Endothelial cell of umbilical vein (primary cell): ENCODE measurements around the gene EZR. TPM values are rescaled to one million over a fixed set of nuclear protein-coding genes. Genes with fewer than 3 reads are reported as not detected.

ENCODE experiments used
- BruUV-seq: library from RNA; stranded (reverse); fragments of 400-500 nt; replicated peaks from 2 replicates; lab custom pipeline; 2021; lab: Mats Ljungman, UMichigan
- CTCF ChIA-PET: fragments of 300-600, 350-600 bp; sonication (Branson Sonifier 250); formaldehyde crosslinking; loops from one replicate; lab custom pipeline; 2021; ENCODE audit warnings: antibody characterized with exemption, inconsistent platforms; lab: Charles Lee
- POLR2A ChIA-PET: fragments of 300-600, 350-600 bp; sonication (Branson Sonifier 250); formaldehyde crosslinking; loops from one replicate; lab custom pipeline; 2021; ENCODE audit warnings: antibody characterized with exemption, inconsistent platforms; lab: Charles Lee
- DNase-seq: peaks from one replicate; pipeline ENCODE4 v3.0.0-alpha.2; 2011; ENCODE audit warnings: low read depth, low spot score
- FAIRE-seq: peaks from 2 replicates; lab custom pipeline; 2011; peaks lifted over from hg19 to GRCh38; lab: Jason Lieb, UNC
- H2AFZ ChIP-seq: 2 replicates; pipeline ENCODE4 v1.6.0; 2012; ENCODE audit warnings: low read depth, low read length, control low read depth, inconsistent platforms
- H3K27ac ChIP-seq: 2 replicates; pipeline ENCODE4 v1.5.1; 2011; ENCODE audit warnings: low read depth, mild to moderate bottlenecking, control low read depth, low read length, moderate library complexity; ENCODE audit not compliant: insufficient read depth
- H3K27me3 ChIP-seq, 2 experiments: 2 replicates each; pipeline versions ENCODE4 v1.6.0 to v1.6.1; 2011; ENCODE audit warnings: low read length in 2 of 2, mixed read lengths in 1 of 2; ENCODE audit not compliant: control insufficient read depth in 2 of 2, insufficient read depth in 2 of 2
- H3K36me3 ChIP-seq, 2 experiments: 2 replicates in 1 of 2; 3 replicates in 1 of 2; pipeline ENCODE4 v1.5.1; 2011; ENCODE audit warnings: low read length in 2 of 2, mild to moderate bottlenecking in 1 of 2, moderate library complexity in 1 of 2; ENCODE audit not compliant: control insufficient read depth in 2 of 2, insufficient read depth in 2 of 2; ENCODE audit errors: extremely low read depth in 1 of 2
- H3K4me1 ChIP-seq: 3 replicates; pipeline ENCODE4 v1.5.1; 2011; ENCODE audit warnings: mild to moderate bottlenecking, low read length; ENCODE audit not compliant: control insufficient read depth, insufficient read depth; ENCODE audit errors: extremely low read depth
- H3K4me2 ChIP-seq: 2 replicates; pipeline ENCODE4 v1.6.1; 2011; ENCODE audit warnings: low read length, control low read depth, mixed read lengths; ENCODE audit not compliant: insufficient read depth
- H3K4me3 ChIP-seq, 3 experiments: fragments of 200-600 bp in 1 of 3; sonication (generic), shearing (Covaris generic) in 1 of 3; replicated peaks in 1 of 3; 2 replicates each; pipeline ENCODE4 v1.5.1; 2011 to 2016; ENCODE audit warnings: control low read depth in 3 of 3, low read length in 3 of 3, mild to moderate bottlenecking in 2 of 3, inconsistent platforms in 1 of 3, low read depth in 1 of 3, moderate library complexity in 1 of 3; ENCODE audit not compliant: insufficient read depth in 1 of 3
- H3K79me2 ChIP-seq: 2 replicates; pipeline ENCODE4 v1.6.0; 2012; ENCODE audit warnings: low read length, inconsistent platforms; ENCODE audit not compliant: control insufficient read depth, insufficient read depth
- H3K9ac ChIP-seq: replicated peaks from 2 replicates; pipeline ENCODE3; 2011; ENCODE audit warnings: low read length, control low read depth; ENCODE audit not compliant: insufficient read depth; ENCODE audit errors: extremely low read depth
- H3K9me1 ChIP-seq: replicated peaks from 3 replicates; pipeline ENCODE4 v1.6.0; 2011; ENCODE audit warnings: mild to moderate bottlenecking, low read length; ENCODE audit not compliant: control insufficient read depth, insufficient read depth; ENCODE audit errors: extremely low read depth
- H3K9me3 ChIP-seq: replicated peaks from 2 replicates; pipeline ENCODE4 v1.5.1; 2012; ENCODE audit warnings: low read length, inconsistent platforms; ENCODE audit not compliant: control insufficient read depth, insufficient read depth
- H4K20me1 ChIP-seq: replicated peaks from 2 replicates; pipeline ENCODE3; 2011; ENCODE audit warnings: mild to moderate bottlenecking, low read length; ENCODE audit not compliant: control insufficient read depth, insufficient read depth; ENCODE audit errors: extremely low read depth
- EZH2 ChIP-seq: IDR thresholded peaks from 2 replicates; pipeline ENCODE4 v1.6.1; 2012; ENCODE audit warnings: borderline replicate concordance, low read depth, mild to moderate bottlenecking, moderate library complexity, low read length, inconsistent platforms; ENCODE audit not compliant: severe bottlenecking
- FOS ChIP-seq: IDR thresholded peaks from 2 replicates; pipeline ENCODE4 v1.6.1; 2011; ENCODE audit warnings: mild to moderate bottlenecking, low read length, moderate library complexity, borderline replicate concordance; ENCODE audit not compliant: insufficient read depth
- GATA2 ChIP-seq: IDR thresholded peaks from 2 replicates; pipeline ENCODE4 v1.7.0; 2011; ENCODE audit warnings: low read depth, mild to moderate bottlenecking, moderate library complexity, mixed read lengths, low read length; ENCODE audit not compliant: insufficient read length, insufficient read depth
- JUN ChIP-seq: IDR thresholded peaks from 2 replicates; pipeline ENCODE4 v1.6.1; 2011; ENCODE audit warnings: borderline replicate concordance, low read depth; ENCODE audit not compliant: insufficient read length, insufficient read depth
- MYC ChIP-seq: IDR thresholded peaks from one replicate; pipeline ENCODE4 v1.6.1; 2011; ENCODE audit warnings: mild to moderate bottlenecking, low read depth, low read length
- POLR2A ChIP-seq: IDR thresholded peaks from 2 replicates; pipeline ENCODE4 v1.6.1; 2012; ENCODE audit warnings: low read depth, mild to moderate bottlenecking, control low read depth, low read length
- POLR2AphosphoS5 ChIP-seq: IDR thresholded peaks from 2 replicates; pipeline ENCODE4 v1.6.1; 2012; ENCODE audit warnings: low read depth, mild to moderate bottlenecking, control low read depth, low read length, moderate library complexity; ENCODE audit not compliant: insufficient read depth
- dilution Hi-C: fragments of 300-500 bp; cut with MboI; formaldehyde crosslinking; loops from one replicate; pipeline ENCODE4 v1.15.0; 2019; ENCODE audit warnings: low sequenced_read_pairs; ENCODE audit not compliant: extremely low pct_ligation_motif_present
- intact Hi-C: fragments of 100-400 bp; cut with micrococcal nuclease; formaldehyde crosslinking; loops from one replicate; pipeline ENCODE4 v1.10.0; 2022
- polyA plus RNA-seq, 4 experiments: library from polyadenylated mRNA; depleted of rRNA in 3 of 4; stranded (reverse) in 3 of 4; unstranded in 1 of 4; fragments of >200 nt; gene quantifications; 2 replicates each; pipeline versions ENCODE4 v1.2.1 to v1.2.3, GENCODE V29; 2011 to 2012; ENCODE audit warnings: missing spikeins in 1 of 4
- total RNA-seq: library from RNA; stranded (reverse); gene quantifications from 2 replicates; pipeline ENCODE4 v1.2.3, GENCODE V29; 2021
- TF ChIP-seq, protein P1 (sequence below): IDR thresholded peaks from 2 replicates; pipeline ENCODE4 v1.6.1; 2011; ENCODE audit not compliant: insufficient read depth, insufficient read length
- TF ChIP-seq, protein P2 (sequence below), 2 donors: IDR thresholded peaks; 1 replicate in 1 of 2; 2 replicates in 1 of 2; pipeline ENCODE4 v1.5.1; 2011; ENCODE audit warnings: low read length in 2 of 2, mild to moderate bottlenecking in 2 of 2, moderate library complexity in 2 of 2, control low read depth in 1 of 2, inconsistent platforms in 1 of 2, low read depth in 1 of 2; ENCODE audit not compliant: insufficient read depth in 1 of 2; ENCODE audit errors: extremely low read depth in 1 of 2

The EZR gene
- total and polyA plus RNA-seq, 2 donors (not counting 3 experiments of a cell fraction or from before 2014, with no cell fraction given) = 58.5 to 108 TPM

DNA sequence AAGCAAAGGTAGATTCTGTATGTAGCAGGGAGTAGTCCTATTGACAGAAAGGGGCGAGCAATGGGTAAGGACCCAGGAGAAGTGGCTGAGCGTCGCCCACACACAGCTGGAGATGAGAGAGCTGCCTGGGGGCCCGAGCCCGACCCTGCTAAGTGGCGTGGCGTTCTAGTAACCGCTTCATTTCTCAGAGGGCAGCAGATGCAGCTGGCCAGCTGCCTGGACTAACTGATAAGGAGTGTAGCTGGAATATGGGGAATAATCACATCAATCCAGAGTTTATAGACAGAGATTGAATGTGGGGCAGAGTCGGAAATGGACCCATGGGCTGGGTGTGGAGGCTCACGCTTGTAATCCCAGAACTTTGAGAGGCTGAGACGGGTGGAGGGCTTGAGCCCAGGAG, 64.4 kb downstream of the EZR start:
- CTCF ChIA-PET = interaction anchor here (0.5 kb wide), 1 partner anchor 25 kb away, joined by 3 read pairs; no protein-coding TSS in a partner anchor
- H3K4me2 ChIP-seq = no peak overlapping the region

More for the DNA sequence above, 64.4 kb downstream of the EZR start:
- Histone ChIP-seq H2AFZ (no peak overlapping the region), H3K9me1 (no peaks in the 10 kb centered on the region), H3K4me3 (no peak overlapping the region), H3K27ac (no peak overlapping the region), H3K36me3 (no peaks in the 10 kb centered on the region), H3K9ac (no peak overlapping the region), H3K4me1 (no peaks in the 10 kb centered on the region), H3K27me3 (no peaks in the 10 kb centered on the region), H4K20me1 (no peaks in the 10 kb centered on the region), H3K79me2 (no peaks in the 10 kb centered on the region), H3K9me3 (no peaks in the 10 kb centered on the region)
- intact Hi-C loops (no loop called here), dilution Hi-C loops (no loop called here)
- TF ChIP-seq JUN (no peak), POLR2A (no peak), MYC (no peak), GATA2 (no peak), FOS (no peak), POLR2AphosphoS5 (no peak), EZH2 (no peak)
- TF ChIP-seq, protein P1, sequence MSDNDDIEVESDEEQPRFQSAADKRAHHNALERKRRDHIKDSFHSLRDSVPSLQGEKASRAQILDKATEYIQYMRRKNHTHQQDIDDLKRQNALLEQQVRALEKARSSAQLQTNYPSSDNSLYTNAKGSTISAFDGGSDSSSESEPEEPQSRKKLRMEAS = no peak
- TF ChIP-seq, protein P2, sequence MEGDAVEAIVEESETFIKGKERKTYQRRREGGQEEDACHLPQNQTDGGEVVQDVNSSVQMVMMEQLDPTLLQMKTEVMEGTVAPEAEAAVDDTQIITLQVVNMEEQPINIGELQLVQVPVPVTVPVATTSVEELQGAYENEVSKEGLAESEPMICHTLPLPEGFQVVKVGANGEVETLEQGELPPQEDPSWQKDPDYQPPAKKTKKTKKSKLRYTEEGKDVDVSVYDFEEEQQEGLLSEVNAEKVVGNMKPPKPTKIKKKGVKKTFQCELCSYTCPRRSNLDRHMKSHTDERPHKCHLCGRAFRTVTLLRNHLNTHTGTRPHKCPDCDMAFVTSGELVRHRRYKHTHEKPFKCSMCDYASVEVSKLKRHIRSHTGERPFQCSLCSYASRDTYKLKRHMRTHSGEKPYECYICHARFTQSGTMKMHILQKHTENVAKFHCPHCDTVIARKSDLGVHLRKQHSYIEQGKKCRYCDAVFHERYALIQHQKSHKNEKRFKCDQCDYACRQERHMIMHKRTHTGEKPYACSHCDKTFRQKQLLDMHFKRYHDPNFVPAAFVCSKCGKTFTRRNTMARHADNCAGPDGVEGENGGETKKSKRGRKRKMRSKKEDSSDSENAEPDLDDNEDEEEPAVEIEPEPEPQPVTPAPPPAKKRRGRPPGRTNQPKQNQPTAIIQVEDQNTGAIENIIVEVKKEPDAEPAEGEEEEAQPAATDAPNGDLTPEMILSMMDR (IDR thresholded peaks at IDR 0.05; ENCODE audit: extremely low read depth in 1 of 2, insufficient read depth in 1 of 2, low read depth in 1 of 2, low read length in 2 of 2) = no peak
- BruUV-seq = no TSS peak
- FAIRE-seq = no peak
- POLR2A ChIA-PET = no interaction called here
- DNase-seq = no peak
